ENCODE results near the gene GALNT2. TPM values are rescaled to one million over a fixed set of nuclear protein-coding genes. Genes with fewer than 3 reads are reported as not detected.

The GALNT2 gene
- total and polyA plus RNA-seq, 2 of the 13 experiments (the other 11 are each of a cell fraction or from before 2014, with no cell fraction given), result 39.3 to 39.6 TPM

- TF ChIP-seq HMGXB4 (CRISPR knock-in tag; IDR thresholded peaks at IDR 0.05; ENCODE audit: borderline replicate concordance in 1 of 2, low read depth in 1 of 2), result peak; percentile 28 to 46; a peak in 1 of 4 replicates
- TF ChIP-seq MLX (CRISPR knock-in tag; IDR thresholded peaks at IDR 0.05), result 0 out of 2 replicates have a peak, but pooled peaks have one; percentile 31
- no peak for TF ChIP-seq GATA4 (IDR thresholded peaks at IDR 0.05; ENCODE audit: borderline replicate concordance, low read depth)
- TF ChIP-seq BRF2 (CRISPR knock-in tag; IDR thresholded peaks at IDR 0.05), result no peak
- TF ChIP-seq KMT2A (CRISPR knock-in tag; IDR thresholded peaks at IDR 0.05), result peak; percentile 74
- TF ChIP-seq ZNF674 (CRISPR knock-in tag; IDR thresholded peaks at IDR 0.05; ENCODE audit: low read depth), result no peak
- TF ChIP-seq THYN1 (CRISPR knock-in tag; IDR thresholded peaks at IDR 0.05; ENCODE audit: borderline replicate concordance, low read depth), result no peak
- TF ChIP-seq RARA (CRISPR knock-in tag; IDR thresholded peaks at IDR 0.05), result no peak; the same call in 1 of the 2 replicates
- TF ChIP-seq ZNF251 (CRISPR knock-in tag; IDR thresholded peaks at IDR 0.05), result no peak
- TF ChIP-seq MYPOP (CRISPR knock-in tag; IDR thresholded peaks at IDR 0.05), result 0 out of 2 replicates have a peak, but pooled peaks have one; percentile 49
- 0 out of 2 replicates have a peak, but pooled peaks have one; percentile 17 for TF ChIP-seq ZBTB7B (CRISPR knock-in tag; IDR thresholded peaks at IDR 0.05)
- no peak for TF ChIP-seq NR2C2 (CRISPR knock-in tag; IDR thresholded peaks at IDR 0.05; ENCODE audit: borderline replicate concordance)
Measured at GRCh38 chr1:230067871-230068620, 1.0 kb downstream of the GALNT2 start (continued).

Data from HepG2 (cell line).